Left lobe of liver (tissue), 2 donors: ENCODE data around the gene ALOX5. TPM values are rescaled to one million over a fixed set of nuclear protein-coding genes. Genes with fewer than 3 reads are reported as not detected.
"Not testable (repeated sequence)": the region's sequence is repeated elsewhere in the genome, so short reads cannot be mapped to it uniquely, and the experiment has no call there.

ENCODE experiments used
- ATAC-seq: fragments of 200-7000 bp; cut with Tn5 transposase; one replicate; pipeline ENCODE4 v1.9.1; 2020; ENCODE audit warnings: mild to moderate bottlenecking, moderate library complexity
- DNase-seq: peaks from one replicate; pipeline ENCODE4 v3.0.0-alpha.2; 2020; ENCODE audit warnings: low spot score
- total RNA-seq: library from RNA; stranded (reverse); gene quantifications from one replicate; pipeline ENCODE4 v1.2.1, GENCODE V29; 2021
- donor health status: DM: no; HTN: no; CAD: no; lungs with moderate emphysema.
- donor health status: DM: no; HTN: yes; CAD: no.

ALOX5 gene
- 4.8 TPM for total RNA-seq

DNA sequence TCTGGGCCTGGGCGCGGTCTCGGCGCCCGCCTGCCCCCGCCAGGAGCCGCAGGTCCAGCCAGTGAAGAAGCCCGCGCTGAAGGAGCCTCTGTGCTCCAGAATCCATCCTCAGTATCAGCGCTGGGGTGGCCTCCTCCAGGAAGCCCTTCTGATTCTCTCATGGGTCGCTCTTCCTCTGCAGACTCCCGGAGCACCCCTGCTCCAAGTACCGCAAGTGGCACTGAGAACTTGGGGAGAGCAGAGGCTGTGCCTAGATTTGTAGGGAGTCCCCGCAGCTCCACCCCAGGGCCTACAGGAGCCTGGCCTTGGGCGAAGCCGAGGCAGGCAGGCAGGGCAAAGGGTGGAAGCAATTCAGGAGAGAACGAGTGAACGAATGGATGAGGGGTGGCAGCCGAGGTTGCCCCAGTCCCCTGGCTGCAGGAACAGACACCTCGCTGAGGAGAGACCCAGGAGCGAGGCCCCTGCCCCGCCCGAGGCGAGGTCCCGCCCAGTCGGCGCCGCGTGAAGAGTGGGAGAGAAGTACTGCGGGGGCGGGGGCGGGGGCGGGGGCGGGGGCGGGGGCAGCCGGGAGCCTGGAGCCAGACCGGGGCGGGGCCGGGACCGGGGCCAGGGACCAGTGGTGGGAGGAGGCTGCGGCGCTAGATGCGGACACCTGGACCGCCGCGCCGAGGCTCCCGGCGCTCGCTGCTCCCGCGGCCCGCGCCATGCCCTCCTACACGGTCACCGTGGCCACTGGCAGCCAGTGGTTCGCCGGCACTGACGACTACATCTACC, at the start of gene ALOX5:
Gene ALOX5 (plus strand): TSS at position 641 of the 774 bp plus-strand sequence. CDS start 64 bp downstream, at position 705.
- ATAC-seq (peak; percentile 89), DNase-seq (peak; percentile 69)

DNA sequence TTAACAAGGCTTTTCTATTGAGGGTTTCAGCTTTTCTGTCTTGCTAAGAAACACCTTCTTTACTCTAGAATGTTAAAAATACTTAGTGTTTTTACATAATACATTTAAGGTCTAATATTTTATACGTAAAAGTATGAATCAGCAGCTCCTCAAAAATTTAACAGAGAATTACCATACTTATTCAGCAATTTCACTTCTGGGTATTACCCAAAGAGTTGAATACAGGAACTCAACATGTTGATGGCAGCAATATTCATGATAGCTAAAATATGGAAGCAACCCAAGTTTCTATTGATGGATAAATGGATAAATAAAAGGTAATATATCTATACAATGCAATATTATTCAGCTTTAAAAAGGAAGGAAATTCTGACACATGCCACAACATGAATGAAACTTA, 48.9 kb upstream of the ALOX5 start:
- no peak for DNase-seq
- ATAC-seq, result no peak

- not testable (repeated sequence) for ATAC-seq
Observed at GRCh38 chr10:45326864-45327263, 47.2 kb upstream of the ALOX5 start.

GRCh38 chr10:45331824-45332223, 42.2 kb upstream of the ALOX5 start:
- not testable (repeated sequence) for ATAC-seq, DNase-seq

More at GRCh38 chr10:45326864-45327263, 47.2 kb upstream of the ALOX5 start:
- DNase-seq, result not testable (repeated sequence)

DNA sequence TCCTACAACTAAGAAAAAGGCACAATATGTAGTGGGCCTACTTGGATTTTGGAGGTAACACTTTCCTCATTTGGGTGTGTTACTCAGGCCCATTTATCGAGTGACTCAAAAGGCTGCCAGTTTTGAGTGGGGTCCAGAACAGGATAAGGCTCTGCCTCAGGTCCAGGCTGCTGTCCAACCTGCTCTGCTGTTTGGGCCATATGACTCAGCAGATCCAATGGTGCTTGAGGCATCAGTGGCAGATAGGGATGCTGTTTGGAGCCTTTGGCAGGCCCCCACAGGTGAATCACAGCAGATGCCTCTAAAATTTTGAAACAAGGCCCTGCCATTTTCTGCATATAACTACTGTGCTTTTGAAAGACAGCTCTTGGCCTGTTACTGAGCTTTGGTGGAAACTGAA, 34.1 kb upstream of the ALOX5 start:
- no peak for ATAC-seq
- DNase-seq, result no peak

DNA sequence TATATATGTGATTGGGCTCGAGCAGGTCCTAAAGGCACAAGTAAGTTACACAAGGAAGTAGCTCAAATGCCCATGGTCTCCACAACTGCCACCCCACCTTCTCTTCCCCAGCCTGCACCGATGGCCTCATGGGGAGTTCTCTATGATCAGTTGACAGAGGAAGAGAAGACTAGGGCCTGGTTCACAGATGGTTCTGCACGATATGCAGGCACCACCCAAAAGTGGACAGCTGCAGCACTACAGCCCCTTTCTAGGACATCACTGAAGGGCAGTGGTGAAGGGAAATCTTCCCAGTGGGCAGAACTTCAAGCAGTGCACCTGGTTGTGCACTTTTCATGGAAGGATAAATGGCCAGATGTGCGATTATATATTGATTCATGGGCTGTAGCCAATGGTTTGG, 33.6 kb upstream of the ALOX5 start:
- not testable (repeated sequence) for DNase-seq, ATAC-seq

- not testable (repeated sequence) for ATAC-seq, DNase-seq
Observed at GRCh38 chr10:45346652-45347335, 27.2 kb upstream of the ALOX5 start.

GRCh38 chr10:45347464-45347863, 26.6 kb upstream of the ALOX5 start:
- ATAC-seq, DNase-seq: not testable (repeated sequence)

DNA sequence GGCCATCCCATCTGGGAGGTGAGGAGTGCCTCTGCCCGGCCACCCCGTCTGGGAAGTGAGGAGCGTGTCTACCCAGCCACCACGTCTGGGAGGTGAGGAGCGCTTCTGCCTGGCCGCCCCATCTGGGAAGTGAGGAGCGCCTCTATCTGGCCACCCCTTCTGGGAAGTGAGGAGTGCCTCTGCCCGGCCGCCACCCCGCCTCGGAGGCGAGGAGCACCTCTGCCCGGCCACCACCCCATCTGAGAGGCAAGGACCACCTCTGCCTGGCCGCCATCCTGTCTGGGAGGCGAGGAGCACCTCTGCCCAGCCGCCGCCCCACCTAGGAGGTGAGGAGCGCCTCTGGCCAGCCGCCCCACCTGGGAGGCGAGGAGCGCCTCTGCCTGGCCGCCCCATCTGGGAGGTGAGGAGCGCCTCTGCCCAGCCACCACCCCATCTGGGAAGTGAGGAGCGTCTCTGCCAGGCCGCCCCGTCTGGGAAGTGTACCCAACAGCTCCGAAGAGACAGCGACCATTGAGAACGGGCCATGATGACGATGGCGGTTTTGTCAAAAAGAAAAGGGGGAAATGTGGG, 25.7 kb upstream of the ALOX5 start:
- not testable (repeated sequence) for ATAC-seq, DNase-seq

DNA sequence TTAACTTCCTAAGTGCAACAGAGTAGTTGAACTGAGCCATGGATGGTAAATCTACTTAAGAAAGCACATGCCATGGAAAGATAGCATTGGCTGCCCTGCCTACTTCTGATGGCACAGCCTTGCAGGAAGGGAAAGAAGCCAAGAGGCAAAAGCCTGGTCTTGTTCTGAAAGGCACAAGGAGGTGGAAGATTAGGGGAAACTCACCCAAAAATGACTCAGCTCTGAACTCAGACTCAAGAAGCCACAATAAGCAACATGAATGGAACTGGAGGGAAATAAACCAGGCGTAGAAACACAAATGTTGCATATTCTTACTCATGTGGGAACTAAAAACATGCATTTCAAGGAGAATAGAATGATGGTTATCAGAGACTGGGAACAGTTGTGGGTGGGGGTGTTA, 20.8 kb upstream of the ALOX5 start:
- ATAC-seq, result no peak
- DNase-seq, result no peak

DNA sequence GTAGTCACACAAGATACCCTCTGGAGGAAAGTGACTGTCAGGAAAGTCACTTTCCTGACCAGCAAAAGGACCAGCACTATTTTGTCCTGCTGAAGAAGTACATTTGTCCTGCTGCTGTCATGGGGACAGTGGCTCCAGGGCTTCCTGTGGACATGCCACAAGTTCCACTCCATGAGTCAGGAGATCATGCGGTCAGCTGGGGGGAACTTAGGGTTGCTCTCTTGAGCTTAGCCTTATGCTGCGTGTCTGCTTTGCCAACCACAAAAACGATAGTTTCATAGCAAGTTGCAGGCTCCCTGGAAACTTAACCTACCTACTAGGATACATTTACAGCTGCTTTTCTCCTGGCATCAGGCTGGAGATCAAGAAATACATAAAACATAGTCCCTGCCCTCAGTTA, 19.8 kb upstream of the ALOX5 start:
- DNase-seq (no peak), ATAC-seq (peak; percentile 56)

DNA sequence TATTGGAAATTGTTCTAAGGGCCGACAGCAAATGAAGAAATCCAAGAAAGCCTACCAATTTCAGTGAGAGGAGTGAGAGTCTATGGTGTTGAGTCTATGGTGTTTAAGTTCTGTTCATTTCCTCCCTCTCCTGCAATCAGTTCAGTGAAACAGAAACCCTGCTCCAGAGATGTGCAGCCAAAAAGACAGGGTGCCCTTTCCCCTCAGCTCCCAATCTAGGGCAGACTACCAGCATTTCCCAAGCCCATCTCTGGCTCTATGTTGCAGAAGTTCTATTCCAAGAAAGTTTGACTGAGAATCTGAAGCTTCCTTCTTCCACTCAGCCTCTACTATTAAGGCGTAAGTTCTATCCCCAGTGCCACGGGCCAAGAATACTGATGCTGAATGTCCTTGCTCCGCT, 18.5 kb upstream of the ALOX5 start:
- no peak for DNase-seq
- ATAC-seq, result no peak

GRCh38 chr10:45358961-45359360, 15.1 kb upstream of the ALOX5 start:
- not testable (repeated sequence) for ATAC-seq, DNase-seq

DNA sequence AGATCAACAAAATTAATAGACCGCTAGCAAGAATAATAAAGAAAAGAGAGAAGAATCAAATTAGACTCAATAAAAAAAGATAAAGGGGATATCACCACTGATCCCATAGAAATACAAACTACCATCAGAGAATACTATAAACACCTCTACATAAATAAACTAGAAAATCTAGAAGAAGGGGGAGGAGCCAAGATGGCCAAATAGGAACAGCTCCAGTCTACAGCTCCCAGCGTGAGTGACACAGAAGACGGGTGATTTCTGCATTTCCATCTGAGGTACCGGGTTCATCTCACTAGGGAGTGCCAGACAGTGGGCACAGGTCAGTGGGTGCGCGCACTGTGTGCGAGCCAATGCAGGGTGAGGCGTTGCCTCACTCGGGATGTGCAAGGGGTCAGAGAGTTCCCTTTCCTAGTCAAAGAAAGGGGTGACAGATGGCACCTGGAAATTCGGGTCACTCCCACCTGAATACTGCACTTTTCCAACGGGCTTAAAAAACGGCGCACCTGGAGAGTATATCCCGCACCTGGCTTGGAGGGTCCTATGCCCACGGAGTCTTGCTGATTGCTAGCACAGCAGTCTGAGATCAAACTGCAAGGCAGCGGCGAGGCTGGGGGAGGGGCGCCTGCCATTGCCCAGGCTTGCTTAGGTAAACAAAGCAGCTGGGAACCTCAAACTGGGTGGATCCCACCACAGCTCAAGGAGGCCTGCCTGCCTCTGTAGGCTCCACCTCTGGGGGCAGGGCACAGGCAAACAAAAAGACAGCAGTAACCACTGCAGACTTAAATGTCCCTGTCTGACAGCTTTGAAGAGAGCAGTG, 11.8 kb upstream of the ALOX5 start:
- DNase-seq, ATAC-seq: not testable (repeated sequence)

GRCh38 chr10:45367643-45368042, 6.4 kb upstream of the ALOX5 start:
- not testable (repeated sequence) for ATAC-seq, DNase-seq

DNA sequence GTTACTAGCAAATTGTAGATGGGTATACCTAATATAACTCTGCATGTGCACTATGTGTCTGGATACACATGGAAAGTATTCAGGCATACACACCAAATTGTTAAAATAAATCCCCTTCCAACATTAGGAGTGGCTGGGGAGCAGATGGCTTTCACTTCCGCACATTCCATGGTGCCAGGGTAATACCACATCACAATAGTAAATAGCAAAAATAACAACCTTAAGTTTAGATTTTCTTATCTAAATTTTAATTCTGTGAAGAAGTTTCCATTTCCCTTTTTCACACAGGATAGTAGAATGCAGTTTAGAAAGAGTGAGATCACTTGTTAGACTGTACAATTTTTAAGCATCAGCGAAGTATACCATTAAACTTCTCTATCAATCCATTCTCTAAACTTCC, 5.8 kb upstream of the ALOX5 start:
- ATAC-seq, result no peak
- DNase-seq, result no peak

GRCh38 chr10:45370202-45370955, 3.6 kb upstream of the ALOX5 start:
- ATAC-seq (no peak), DNase-seq (no peak)

GRCh38 chr10:45371560-45371959, 2.5 kb upstream of the ALOX5 start:
- ATAC-seq (no peak), DNase-seq (no peak)

DNA sequence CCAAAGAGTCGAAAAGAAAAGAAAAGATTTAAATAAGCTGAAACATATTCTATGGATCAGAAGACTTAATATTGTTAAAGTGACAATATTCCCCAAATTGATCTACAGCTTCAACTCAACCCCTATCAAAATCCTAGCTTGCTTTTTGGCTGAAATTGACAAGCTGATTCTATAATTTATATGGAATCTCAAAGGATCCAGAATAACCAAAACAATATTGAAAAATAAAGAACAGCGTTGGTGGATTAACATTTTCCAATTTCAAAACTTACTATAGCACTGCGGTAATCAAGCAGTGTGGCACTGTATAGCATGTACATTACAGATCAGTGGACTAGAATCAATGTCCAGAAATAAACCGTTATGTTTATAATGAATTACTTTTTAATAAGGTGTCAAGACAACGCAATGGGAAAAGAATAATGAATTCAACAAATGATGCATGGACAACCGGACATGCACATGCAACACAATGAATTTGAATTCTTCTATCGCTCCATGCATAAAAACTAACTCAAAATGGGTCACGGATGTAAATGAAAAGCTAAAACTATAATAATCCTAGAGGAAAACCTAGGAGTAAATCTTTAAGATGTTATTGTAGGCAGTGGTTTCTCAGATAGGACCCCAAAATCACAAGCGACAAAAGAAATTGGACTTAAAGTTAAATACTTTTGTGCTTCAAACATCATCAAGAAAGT, 1.6 kb upstream of the ALOX5 start:
- DNase-seq (no peak), ATAC-seq (no peak)
